ENCODE data around the gene SIPA1L2.
"Not testable (repeated sequence)": the region's sequence is repeated elsewhere in the genome, so short reads cannot be mapped to it uniquely, and the experiment has no call there.

The SIPA1L2 gene

DNA sequence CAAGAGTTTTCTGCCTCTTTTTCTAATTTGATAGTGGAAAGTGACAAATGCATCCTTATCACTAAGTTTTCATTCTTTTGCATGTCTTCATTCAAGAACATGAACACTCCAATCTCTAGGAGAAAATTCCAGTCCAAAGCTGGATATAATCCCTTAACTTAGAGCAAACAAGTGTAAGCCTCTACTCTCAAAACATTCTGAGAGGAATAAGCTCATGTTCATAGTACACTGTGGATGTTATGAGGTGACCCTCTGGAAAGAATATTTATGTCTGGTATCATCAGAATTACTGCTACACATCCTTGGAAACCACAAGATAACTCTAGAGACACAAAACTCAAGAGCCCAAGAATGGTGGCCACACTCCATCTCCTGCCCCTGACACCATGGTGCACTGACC, 15.1 kb downstream of the SIPA1L2 start:
- no peak for DNase-seq

DNA sequence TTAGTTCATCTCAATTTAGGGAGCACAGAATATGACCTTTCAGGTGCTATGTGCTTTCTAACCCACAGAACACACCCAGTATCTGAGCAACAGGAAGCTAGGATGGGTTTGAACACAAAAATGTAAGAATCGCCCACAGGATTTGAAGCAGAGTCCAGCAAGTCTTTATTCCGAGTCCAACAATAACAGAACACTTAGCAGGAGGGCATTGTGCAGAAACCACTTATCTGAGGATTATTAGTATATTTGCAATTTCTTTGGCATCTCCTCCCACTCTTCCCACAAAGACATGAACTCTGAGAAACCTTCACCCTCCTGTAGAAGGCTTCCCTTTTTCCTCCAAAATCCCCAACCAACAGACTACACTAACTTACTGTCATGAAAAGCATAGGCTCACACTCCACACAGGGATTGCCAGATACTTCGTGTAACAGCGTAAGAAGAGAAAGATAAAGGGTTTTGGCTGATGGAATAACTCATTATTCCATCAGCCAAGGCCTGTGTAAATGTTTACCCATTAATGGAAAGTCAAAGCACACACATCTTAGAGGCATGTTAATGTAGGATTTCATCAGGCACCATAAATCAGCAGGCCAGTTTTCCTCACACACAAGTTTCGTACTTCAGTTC, 16.1 kb downstream of the SIPA1L2 start:
- DNase-seq = no peak

DNA sequence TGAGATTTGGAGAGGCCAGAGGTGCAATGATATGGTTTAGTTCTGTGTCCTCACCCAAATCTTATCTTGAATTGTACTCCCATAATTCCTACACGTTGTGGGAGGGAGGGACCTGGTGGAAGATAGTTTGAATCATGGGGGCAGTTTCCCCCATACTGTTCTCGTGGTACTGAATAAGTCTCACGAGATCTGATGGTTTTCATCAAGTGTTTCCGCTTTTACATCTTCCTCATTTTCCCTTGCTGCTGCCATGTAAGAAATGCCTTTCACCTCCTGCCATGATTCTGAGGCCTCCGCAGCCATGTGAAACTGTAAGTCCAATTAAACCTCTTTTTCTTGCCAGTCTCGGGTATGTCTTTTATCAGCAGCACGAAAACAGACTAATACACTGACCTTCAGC, 17.1 kb downstream of the SIPA1L2 start:
- not testable (repeated sequence) for DNase-seq

DNA sequence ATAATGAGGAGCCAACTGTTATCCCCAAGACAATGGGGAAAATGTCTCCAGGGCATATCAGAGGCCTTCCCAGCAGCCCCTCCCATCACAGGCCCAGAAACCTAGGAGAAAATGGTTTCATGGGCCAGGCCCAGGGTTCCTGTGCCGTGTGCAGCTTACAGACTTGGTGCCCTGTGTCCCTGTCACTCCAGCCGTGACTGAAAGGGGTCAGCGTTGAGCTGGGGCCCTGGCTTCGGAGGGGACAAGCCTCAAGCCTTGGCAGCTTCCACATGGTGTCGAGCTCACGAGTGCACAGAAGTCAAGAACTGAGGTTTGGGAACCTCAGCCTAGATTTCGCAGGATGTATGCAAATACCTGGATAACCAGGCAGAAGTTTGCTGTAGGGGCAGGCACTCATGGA, 18.1 kb downstream of the SIPA1L2 start:
- no peak for DNase-seq

DNA sequence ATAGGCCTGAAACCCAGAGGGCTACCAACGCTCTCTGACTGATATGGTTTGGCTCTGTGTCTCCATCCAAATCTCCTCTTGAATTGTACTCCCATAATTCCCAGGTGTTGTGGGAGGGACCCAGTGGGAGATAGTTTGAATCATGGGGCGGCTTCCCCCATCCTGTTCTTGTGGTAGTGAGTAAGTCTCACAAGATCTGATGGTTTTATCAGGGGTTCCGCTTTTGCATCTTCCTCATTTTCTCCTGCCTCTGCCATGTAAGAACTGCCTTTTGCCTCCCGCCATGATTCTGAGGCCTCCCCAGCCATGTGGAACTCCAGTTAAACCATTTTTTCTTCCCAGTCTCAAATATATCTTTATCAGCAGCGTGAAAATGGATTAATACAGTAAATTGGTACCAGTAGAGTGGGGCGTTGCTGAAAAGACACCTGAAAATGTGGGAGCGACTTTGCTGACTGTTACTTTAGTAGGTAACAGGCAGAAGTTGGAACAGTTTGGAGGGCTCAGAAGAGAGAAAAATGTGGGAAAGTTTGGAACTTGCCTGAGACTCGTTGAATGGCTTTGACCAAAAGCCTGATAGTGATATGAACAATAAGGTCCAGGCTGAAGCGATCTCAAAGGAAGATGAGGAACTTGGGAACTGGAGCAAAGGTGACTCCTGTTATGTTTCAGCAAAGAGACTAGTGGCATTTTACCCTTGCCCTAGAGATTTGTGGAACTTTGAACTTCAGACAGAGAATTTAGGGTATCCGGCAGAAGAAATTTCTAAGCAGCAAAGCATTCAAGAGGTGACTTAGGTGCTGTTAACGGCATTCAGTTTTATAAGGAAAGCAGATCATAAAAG, 18.8 kb downstream of the SIPA1L2 start:
- not testable (repeated sequence) for DNase-seq

DNA sequence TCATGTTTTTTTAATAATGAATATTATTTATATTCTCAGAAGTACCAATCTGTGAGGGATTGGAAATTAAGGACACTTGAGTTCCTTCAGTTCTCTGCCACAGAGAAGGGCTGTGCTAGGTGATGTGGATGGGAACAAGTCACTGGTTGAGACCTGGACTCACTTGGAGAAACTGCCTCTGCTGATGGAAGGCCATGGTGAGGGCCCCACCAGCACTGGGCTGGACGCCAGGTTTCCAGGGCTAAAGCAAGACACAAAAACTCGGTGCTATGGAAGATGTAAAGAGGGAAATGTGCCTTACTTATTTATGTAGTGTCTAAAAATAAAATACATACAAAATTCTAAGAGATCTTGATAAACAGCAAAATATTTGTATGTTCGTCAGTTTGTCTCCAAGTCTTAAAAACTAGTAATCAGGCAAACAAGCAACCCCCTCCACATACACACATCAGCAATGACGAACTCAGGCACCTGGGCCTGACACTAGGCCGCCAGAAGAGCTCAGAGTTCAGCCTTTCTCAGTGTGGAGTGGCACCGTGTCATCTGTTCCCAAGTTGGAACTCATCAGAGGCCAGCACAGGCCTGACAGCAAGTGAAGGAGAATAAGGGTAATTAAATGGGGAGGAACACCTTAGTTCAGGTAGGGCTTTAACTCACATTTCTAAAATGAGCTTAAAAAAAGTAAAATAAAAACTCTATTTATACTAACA, 19.6 kb downstream of the SIPA1L2 start:
- DNase-seq = no peak

DNA sequence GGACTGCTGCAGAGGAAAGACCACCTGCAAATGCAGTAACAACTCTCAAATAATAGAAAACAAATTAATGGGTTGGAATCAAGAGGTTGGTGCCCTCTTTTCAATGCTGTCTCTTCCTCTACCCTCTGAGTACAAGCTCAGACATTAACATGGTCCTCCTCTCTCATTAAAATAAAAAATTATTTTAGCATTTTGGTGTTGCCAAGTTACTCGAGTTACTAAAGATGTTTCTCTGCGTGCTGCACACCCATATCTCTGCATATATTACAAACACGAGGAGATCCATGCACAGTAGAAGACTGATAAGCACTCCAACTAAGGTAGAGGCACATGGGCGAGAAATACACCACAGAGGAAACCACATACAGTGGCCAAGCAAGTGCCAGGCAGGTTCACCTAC, 21.5 kb downstream of the SIPA1L2 start:
- DNase-seq = no peak

DNA sequence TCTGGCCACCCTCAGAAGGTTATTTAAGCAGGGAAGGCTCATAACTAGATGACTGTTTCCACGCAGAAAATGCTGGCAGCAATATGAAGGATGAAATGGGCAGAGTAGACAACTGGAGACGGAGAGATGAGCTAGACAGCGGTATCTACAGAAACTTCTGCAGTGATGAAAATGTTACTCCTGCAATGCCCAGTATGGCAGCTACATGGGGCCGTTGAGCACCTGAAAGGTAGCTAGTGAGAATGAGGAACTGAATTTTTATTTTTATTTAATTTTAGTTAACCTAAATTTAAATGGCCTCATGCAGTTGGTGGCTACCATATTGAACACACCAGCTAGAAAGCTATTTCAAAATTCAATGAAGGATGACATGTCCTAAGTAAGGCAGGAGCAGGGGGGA, 27.3 kb downstream of the SIPA1L2 start:
- DNase-seq = no peak

DNA sequence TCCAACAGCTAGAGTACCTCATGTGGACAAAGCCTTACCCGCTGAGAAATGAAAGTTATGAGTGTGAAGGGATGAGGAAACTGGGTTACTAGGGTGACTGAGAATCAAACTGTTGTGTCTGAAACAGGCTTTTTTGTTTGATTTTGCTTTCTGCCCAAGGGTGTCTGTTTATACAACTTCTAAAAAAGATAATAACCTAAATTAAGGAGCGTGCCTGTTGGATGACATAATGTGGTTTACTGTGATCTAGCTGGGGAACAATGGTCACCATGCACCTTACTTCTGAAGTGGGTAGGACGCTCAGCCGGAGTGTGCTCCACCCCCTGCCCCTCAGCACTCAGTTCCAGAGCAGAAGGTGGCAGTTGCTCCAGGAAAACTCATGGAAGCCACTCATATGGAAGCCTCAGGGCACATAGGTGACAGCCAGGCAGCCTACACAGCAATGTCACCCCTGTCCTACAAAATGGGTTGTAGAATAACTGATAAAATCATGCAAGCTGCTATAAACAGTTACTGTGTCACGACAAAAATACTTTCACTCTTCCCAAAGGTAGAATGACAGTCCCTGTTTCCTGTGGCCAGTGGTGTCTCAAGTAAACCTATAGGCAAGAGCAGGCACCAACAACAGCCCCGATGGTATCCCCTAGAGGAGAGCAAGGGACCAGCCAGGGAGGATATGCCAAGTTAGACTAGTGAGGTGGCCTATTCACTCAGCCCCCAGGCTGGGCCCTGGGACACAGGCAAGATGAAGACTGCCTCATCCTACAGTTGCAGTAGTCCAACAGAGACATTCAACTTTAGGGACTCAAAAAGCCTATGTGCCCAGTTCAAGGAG, 29.3 kb downstream of the SIPA1L2 start:
- no peak for DNase-seq

DNA sequence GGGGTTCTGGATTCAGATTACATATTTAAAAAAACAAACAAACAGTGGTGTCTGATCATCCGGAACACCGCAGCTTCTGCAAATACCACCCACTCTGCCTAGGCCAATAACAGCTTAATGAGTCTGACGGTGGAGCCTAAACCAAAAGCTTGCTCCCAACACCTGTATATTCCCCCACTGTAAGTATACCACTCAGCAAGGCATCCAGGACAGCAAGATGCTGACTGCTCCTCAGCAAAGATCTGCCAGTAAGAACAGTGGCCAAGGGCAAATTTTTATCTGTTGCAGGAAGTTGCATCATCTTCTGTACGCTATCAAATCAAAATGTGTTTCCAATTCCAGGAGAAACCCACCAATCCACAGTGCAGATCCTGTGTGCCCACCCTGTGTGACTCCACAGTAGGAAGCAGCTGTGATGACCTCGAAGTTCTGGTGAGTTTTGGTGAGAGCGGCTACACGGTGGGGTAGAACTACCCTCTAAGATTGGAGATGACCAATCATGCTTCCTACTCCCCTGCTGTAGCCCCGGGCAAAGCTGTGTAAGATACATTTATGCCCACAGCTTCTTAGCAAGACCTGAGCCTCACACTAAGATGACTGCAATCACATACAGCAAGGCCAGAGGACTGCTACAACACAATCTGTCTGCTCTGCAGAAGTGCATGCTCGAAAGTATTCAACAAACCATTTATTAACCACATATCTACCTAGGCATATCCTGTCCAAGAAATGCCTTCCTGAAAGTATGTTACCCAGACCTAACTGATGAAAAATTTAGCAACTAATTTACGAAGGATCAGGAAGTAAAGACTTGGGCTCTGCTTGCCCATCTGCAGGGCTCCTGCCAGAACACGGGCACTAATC, 30.5 kb downstream of the SIPA1L2 start:
- DNase-seq = no peak

DNA sequence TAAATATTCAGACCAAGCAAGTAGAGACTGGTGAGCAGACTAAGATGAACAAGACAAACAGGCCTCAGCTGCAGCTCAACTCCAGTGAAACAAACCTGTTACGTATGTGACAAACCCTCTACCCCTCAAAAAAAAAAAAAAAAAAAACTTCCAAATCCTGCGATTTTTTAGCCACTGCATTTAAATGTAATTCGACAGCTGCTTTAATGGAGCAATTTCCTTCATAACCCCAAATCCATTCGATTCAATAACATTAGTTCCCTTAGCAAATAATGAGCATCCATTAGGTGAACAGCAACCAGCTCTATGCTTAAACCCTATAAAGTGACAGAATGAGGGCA, 31.1 kb downstream of the SIPA1L2 start:
- no peak for DNase-seq

DNA sequence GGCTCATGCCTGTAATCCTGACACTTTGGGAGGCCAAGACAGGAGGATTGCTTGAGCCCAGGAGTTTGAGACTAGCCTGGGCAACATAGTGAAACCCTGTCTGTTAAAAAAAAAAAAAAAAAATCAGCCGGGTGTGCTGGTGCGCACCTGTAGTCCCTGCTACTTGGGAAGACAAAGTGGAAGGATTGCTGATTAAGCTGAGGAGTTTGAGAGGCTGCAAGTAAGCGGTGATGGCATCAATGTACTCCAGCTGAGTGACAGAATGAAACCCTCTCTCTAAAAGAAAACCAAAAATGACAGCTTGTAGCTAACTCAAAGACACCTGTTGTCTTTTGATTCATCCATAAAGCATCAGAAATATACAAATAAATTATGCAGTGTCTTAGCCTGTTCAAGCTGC, 31.8 kb downstream of the SIPA1L2 start:
- DNase-seq = no peak

DNA sequence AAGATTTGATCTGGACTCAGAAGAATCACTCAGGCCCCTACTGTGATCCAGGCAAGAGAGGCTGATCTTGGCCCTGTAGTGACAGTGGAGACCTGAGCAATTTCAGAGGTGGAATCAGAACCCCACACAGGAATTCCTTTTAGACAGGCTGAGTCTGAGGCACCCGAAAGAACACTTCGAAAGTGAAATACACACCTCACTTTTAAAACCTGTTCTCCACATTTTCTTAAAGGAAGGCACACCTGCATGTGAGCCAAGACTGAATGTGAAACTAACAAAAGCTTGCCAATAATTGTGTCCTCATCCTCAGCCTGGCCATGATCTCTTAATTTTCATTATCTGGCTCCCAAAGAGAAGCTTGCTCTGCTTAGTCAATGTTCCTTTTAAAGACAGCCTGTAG, 32.2 kb downstream of the SIPA1L2 start:
- DNase-seq = no peak

DNA sequence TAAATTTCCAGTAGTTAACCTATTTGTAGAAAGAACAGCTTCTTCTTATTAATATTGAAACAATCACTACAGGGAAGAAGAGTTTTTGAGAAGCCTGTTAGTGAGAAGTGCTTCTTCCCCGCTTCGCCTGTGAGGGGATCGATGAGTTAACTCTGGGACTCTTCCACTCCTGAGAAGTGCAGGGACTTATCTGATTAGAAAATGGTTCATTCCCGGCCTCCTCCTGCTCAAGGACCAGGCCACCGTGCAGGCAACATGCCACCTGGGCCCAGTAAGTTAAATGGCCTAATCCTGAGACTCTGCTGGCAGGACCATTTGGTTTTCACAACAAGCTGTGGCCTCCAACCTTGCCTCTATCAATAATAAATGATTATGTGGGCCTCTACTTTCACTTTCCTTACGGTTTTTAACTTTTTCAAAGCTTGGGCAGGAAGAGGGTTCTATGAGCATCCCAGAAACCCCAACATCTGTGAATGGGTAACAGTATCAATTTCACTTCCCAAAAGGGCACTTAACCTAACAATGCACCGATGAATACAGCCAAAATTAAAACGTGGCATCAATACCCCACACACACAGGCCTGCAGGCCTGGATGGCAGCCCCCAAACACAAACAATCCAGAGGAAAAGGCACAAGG, 33.1 kb downstream of the SIPA1L2 start:
- DNase-seq = no peak

DNA sequence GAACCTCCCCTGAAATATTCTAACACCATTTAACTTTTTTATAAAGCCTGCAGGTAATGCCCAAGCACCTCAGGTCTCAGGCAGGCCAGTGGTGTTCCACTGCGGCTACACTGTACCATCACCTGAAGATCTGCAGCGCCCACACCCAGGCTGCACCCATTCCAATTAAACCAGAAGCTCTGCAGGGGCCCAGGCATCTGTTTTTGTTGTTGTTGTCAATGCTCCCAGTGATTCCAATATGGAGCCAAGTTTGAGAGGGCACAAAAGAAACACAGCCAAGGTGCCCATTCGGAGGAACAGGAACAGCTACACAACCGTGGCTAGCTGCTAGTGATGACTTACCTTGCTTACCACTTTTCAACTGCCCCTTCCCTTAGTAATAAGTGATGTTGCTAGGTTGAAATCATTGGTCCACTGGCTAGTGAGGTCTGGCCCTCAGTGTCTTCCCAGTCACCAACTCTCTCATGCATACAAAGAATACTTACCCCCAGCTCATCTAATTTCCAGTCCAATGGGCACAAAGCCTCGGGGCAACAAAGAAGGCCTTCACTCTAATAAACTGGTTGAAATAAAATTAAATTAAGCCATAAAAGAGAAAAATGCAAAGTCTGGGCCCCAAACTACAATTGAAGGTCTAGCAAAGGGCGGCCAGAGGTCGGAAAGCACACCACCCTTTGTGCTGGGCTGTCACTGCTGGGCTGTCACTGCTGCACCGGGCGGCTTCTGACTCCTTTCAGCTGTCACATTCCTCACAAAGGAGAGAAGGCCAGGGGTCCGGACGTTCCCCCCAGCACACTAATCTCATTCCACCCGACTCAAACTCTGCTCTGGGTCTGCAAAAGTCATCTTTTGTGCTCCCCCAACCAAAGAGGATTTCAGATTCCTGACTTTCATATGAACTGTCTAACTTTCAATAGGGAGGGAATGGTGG, 34.9 kb downstream of the SIPA1L2 start:
- no peak for DNase-seq

DNA sequence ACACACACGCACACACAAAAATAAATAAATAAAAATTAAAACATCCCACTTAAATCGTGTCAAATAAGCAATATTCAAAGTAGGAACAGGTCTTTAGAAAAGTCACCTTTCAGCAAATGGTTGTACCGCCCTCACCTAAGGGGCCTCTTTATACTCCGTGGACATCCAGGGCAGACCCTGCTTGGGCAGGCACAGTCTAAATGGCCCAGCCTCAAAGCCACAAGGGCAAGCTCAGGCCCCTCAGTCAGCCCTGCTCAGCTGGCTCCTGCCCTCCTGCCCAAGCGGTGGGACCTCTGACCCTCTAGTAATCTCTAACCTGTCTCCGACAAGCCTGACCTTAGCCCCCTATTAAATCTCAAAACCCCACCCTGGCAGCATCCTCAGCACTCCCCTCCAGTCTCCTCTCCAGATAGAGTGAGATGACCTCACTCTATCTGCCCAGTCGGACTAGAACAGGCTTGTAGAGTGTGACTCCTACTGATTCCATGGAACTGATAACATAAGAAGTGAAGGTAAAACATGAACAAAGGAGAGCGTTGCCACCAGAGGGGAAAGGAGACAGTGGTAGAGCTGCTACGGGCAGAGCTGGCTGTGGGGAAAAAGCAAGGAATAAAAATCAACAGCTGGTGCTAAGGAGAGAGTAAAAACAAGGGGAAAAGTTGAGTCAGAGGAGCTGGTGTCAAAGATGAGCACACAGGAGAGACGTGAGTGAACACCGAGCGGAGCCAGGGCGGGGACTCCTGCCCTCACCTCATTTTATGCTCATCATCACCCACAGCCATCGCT, 36.0 kb downstream of the SIPA1L2 start:
- no peak for DNase-seq

DNA sequence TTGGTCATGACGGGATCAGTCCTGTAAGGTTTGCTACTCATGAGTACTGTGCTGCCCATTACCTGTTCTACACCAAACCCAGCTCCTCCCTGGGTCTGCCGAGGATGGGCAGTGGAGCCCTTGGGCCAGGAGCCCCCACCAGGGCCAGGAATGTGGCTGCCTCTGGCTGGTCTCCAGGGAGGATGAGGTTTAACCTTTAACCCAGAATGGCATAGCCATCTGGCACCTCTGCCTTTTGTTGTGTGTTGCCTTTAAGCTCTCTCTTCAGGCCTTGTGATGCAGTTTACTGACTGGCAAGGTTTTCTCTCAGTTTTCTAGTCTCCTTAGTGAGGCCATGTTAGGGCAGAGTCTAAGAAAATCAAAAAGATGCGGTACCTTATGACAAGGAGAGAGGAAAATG, 38.6 kb downstream of the SIPA1L2 start:
- DNase-seq = no peak

DNA sequence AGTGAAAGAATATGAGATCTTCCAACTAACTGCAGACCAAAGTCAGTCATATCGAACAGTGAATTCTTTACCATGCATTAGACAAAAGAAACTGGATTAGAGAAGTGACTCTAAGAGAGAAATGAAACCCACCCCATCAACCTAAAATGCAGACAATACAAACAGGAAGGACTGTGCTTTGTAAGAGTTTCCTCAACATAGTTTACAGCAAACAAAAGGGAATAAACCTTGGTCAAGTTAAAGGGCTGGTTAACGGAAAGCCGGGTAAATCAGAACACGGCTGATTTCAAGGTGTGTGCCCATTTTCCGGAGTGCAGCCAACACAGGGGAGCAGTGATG, 39.2 kb downstream of the SIPA1L2 start:
- DNase-seq = no peak

DNA sequence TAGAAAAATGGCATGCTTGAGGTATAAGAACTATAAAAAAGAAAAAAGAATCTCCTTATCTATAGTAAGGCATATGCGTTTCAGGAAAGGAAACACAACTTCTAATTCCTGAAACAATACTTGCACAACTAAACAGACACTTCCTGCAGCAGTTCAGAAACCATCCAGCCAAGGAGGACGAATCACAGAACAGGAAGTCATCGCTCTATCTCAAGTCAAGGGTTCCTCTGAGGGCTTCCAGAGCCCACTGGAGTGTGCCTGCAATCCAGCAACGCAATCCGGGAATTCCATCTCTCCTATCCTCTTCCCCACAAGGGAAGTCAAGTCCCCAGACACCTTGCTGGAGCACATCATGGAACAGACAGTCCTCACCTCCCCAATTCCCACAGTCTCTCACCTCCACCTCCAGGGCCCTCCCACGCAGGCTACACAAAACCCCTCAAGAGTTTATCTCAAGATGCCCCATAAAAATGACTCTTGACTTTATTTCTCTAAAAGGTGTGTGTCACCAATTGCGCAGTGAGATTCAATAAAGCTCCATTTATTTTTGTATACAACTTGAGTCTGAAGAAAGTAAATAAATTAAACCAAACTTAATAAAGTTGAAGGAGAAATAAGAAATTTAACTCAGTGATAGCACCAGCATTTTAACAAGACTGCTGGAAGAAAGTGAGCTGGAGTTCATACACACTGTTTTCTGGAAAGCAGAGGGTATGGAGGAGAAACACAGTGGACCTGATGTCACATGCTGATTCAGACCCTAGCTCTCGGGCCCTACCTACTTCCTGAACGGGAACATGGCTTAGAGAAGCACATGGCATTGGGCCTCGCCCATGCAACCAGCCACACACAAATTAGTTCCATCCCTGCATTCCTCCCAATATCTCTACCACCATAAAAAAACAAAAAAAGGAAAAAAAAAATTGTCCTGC, 39.9 kb downstream of the SIPA1L2 start:
- DNase-seq = no peak
